ENCODE data around the gene HOXB13. TPM values are rescaled to one million over a fixed set of nuclear protein-coding genes. Genes with fewer than 3 reads are reported as not detected.
A peak's percentile ranks its signal among the peaks of the same experiment; 100 is the strongest.

The HOXB13 gene
- total RNA-seq, 4 donors from 2014 or later = not detected

DNA sequence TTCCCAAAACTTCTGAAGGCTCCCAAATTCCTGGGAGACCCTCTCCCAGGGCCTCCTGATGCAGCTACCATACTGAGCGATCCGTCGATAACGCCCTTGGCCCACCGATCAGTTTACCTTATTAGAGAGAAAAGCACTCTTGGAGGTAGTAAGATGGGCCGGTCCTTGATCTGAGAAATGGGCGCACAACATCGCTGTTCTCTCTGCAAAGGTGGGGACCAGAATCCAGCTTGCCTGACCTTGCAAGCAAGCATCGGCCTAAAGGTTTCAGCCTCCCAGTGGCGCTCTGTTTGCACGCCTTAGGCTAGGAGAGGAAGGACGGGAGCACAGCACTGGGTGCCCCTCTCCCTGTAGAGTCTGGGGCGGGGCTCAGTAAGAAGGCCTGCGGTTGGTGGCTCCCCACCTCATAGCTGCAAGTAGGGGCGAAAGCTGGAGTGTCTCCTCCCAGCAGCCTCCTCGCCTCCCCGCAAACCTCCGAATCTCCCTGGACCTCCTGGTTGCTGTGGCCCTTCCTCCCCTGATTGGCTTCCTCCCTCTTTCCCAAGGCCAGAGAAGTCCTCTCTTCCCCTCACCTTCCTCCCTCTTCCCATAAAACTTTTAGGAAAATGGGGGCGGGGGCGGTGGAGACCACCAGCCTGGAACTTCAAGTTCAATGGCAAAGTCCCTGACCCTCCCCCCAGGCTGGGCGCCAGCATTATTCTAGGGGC, 6.2 kb downstream of the HOXB13 start, which contains the start of gene PRAC1:
Gene PRAC1 (minus strand): TSS at position 318 of the 707 bp plus-strand sequence. CDS start 126 bp downstream, at position 192.
- no peak for DNase-seq (ENCODE audit: extremely low spot score)
- Histone ChIP-seq H3K4me3 (peak within 1 kb of the TSS in 2 of 4 donors; percentile 5 to 12), H3K9me3 (no peaks in the 10 kb centered on the region), H3K4me1 (peaks cover 26 to 59% (median 43%) of the 10 kb centered on the region in 4 donors), H3K27me3 (peaks cover 16 to 100% (median 100%) of the 10 kb centered on the region in 4 donors), H3K36me3 (no peaks in the 10 kb centered on the region), H3K27ac (replicated peaks in 1 of 4) (no peak within 1 kb of the TSS)
- 9% methylated on average over 20 of the region's 21 CpGs for WGBS
- TF ChIP-seq POLR2A (IDR thresholded peaks at IDR 0.05; ENCODE audit: low read depth) (no peak), POLR2AphosphoS5 (IDR thresholded peaks at IDR 0.05) (no peak), EP300 (IDR thresholded peaks at IDR 0.05) (no peak)
- TF ChIP-seq, protein P1, sequence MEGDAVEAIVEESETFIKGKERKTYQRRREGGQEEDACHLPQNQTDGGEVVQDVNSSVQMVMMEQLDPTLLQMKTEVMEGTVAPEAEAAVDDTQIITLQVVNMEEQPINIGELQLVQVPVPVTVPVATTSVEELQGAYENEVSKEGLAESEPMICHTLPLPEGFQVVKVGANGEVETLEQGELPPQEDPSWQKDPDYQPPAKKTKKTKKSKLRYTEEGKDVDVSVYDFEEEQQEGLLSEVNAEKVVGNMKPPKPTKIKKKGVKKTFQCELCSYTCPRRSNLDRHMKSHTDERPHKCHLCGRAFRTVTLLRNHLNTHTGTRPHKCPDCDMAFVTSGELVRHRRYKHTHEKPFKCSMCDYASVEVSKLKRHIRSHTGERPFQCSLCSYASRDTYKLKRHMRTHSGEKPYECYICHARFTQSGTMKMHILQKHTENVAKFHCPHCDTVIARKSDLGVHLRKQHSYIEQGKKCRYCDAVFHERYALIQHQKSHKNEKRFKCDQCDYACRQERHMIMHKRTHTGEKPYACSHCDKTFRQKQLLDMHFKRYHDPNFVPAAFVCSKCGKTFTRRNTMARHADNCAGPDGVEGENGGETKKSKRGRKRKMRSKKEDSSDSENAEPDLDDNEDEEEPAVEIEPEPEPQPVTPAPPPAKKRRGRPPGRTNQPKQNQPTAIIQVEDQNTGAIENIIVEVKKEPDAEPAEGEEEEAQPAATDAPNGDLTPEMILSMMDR (IDR thresholded peaks at IDR 0.05) = no peak
- intact Hi-C loops (cut with DNase I) = no loop called here

DNA sequence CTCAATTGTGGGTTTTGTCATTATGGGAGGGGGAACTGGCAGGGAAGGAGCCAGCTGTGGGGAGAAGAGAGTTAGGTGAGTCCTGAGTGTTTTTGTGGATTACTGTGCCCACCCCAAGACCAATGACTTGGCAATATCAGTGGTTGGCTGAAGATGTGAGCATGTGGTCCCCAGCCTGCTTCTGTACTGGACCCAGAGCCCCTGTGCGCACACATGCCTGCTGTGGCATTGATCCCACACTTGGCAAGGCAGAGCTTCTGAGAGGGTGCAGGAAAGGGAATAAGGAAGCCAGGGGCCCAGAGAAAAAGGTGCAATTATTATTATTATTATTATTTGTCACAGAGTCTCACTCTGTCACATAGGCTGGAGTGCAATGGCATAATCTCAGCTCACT, 7.5 kb downstream of the HOXB13 start:
- peaks cover 26 to 54% (median 43%) of the 10 kb centered on the region in 4 donors for H3K4me1 ChIP-seq
- no peak overlapping the region for H3K27ac ChIP-seq (replicated peaks in 1 of 4)
- no peak overlapping the region for H3K4me3 ChIP-seq
- peaks cover 16 to 100% (median 97%) of the 10 kb centered on the region in 4 donors for H3K27me3 ChIP-seq
- DNase-seq (ENCODE audit: extremely low spot score) = no peak
- no peaks in the 10 kb centered on the region for H3K36me3 ChIP-seq
- intact Hi-C loops (cut with DNase I) = no loop called here
- no peaks in the 10 kb centered on the region for H3K9me3 ChIP-seq
- no CpG with 5 or more reads among the region's 1 CpG for WGBS
- TF ChIP-seq POLR2AphosphoS5 (IDR thresholded peaks at IDR 0.05) = no peak
- TF ChIP-seq, protein P1 (IDR thresholded peaks at IDR 0.05) = no peak
- TF ChIP-seq POLR2A (IDR thresholded peaks at IDR 0.05; ENCODE audit: low read depth) = no peak
- TF ChIP-seq EP300 (IDR thresholded peaks at IDR 0.05) = no peak

GRCh38 chr17:48720266-48721008, 8.1 kb downstream of the HOXB13 start:
- 21% methylated on average over 11 of the region's 11 CpGs for WGBS
- intact Hi-C loops (cut with DNase I) = no loop called here
- no peak for DNase-seq (ENCODE audit: extremely low spot score)
- peaks cover 16 to 100% (median 91%) of the 10 kb centered on the region in 4 donors for H3K27me3 ChIP-seq
- no peaks in the 10 kb centered on the region for H3K9me3 ChIP-seq
- H3K4me1 ChIP-seq = peaks cover 26 to 50% (median 42%) of the 10 kb centered on the region in 4 donors
- TF ChIP-seq POLR2AphosphoS5 (IDR thresholded peaks at IDR 0.05) (no peak), EP300 (IDR thresholded peaks at IDR 0.05) (no peak), POLR2A (IDR thresholded peaks at IDR 0.05; ENCODE audit: low read depth) (no peak)
- TF ChIP-seq, protein P1 (IDR thresholded peaks at IDR 0.05) = no peak
- H3K4me3 ChIP-seq = no peak overlapping the region
- H3K36me3 ChIP-seq = no peaks in the 10 kb centered on the region
- no peak overlapping the region for H3K27ac ChIP-seq (replicated peaks in 1 of 4)

DNA sequence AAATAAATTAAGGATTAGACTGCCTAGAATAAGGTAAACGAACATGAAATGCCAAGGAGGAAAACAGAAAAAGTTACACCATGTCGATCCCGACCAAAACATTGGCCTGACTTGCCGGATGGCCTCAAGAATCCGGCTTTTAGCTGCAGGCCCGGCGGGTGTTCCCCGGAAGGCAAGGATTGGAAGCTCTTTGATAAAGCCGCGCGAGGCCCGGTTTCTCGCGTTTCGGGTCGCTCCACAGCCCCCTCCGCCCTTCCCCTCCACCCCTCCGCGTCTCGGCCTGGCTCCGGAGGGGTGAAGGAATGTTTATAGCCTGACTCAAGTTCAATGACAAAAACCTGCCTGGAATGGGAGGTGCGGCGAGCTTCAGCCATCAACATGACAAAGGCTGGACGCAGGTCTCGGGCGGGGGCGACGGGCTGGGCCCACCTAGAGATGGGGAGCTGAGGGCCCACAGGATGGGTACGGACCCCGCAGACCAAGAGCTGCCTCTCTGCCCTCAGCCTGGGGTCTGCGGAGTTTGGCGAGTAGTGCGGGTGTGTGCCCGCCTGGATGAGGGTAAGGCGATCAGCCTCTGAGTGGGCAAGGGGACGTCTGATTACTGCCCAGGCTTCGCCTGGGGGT, 8.8 kb downstream of the HOXB13 start:
- H3K27ac ChIP-seq (replicated peaks in 1 of 4) = no peak overlapping the region
- no peaks in the 10 kb centered on the region for H3K36me3 ChIP-seq
- no peak for DNase-seq (ENCODE audit: extremely low spot score)
- peaks cover 19 to 43% (median 35%) of the 10 kb centered on the region in 4 donors for H3K4me1 ChIP-seq
- H3K9me3 ChIP-seq = no peaks in the 10 kb centered on the region
- peak overlapping the region in 2 of 4 donors; percentile 8 for H3K4me3 ChIP-seq
- intact Hi-C loops (cut with DNase I) = no loop called here
- WGBS = 11% methylated on average over 31 of the region's 37 CpGs
- peaks cover 16 to 100% (median 86%) of the 10 kb centered on the region in 4 donors for H3K27me3 ChIP-seq
- TF ChIP-seq POLR2AphosphoS5 (IDR thresholded peaks at IDR 0.05) = no peak
- no peak for TF ChIP-seq POLR2A (IDR thresholded peaks at IDR 0.05; ENCODE audit: low read depth)
- TF ChIP-seq EP300 (IDR thresholded peaks at IDR 0.05) = no peak
- TF ChIP-seq, protein P1 (IDR thresholded peaks at IDR 0.05) = no peak

Data from esophagus muscularis mucosa (tissue), 4 donors.